ENCODE results near the gene NTM. TPM values are rescaled to one million over a fixed set of nuclear protein-coding genes. Genes with fewer than 3 reads are reported as not detected.

Gene NTM
- total RNA-seq, 1 donor from 2014 or later = 82.7 TPM

GRCh38 chr11:131993246-131993645 is 622.8 kb downstream of the NTM start:
- Mint-ChIP-seq H3K4me3 (ENCODE audit: unreplicated experiment) (no peak overlapping the region), H3K36me3 (ENCODE audit: unreplicated experiment) (peaks cover 12% of the 10 kb centered on the region), H3K9me3 (ENCODE audit: unreplicated experiment) (peaks cover 7% of the 10 kb centered on the region), H3K4me1 (ENCODE audit: unreplicated experiment) (no peaks in the 10 kb centered on the region), H3K27ac (ENCODE audit: unreplicated experiment) (no peak overlapping the region), H3K27me3 (ENCODE audit: unreplicated experiment) (no peaks in the 10 kb centered on the region)
- no peak for DNase-seq (ENCODE audit: extremely low spot score, unreplicated experiment)
- TF ChIP-seq CTCF (IDR thresholded peaks at IDR 0.05) = no peak

GRCh38 chr11:131998020-131998419 is 627.6 kb downstream of the NTM start:
- H3K36me3 Mint-ChIP-seq (ENCODE audit: unreplicated experiment) = peaks cover 12% of the 10 kb centered on the region
- H3K4me1 Mint-ChIP-seq (ENCODE audit: unreplicated experiment) = no peaks in the 10 kb centered on the region

GRCh38 chr11:131999084-131999483 is 628.7 kb downstream of the NTM start:
- Mint-ChIP-seq H3K27me3 (ENCODE audit: unreplicated experiment) (no peaks in the 10 kb centered on the region), H3K9me3 (ENCODE audit: unreplicated experiment) (peaks cover 7% of the 10 kb centered on the region), H3K4me1 (ENCODE audit: unreplicated experiment) (no peaks in the 10 kb centered on the region), H3K27ac (ENCODE audit: unreplicated experiment) (no peak overlapping the region), H3K4me3 (ENCODE audit: unreplicated experiment) (no peak overlapping the region), H3K36me3 (ENCODE audit: unreplicated experiment) (peaks cover 12% of the 10 kb centered on the region)
- no peak for DNase-seq (ENCODE audit: extremely low spot score, unreplicated experiment)
- no peak for TF ChIP-seq CTCF (IDR thresholded peaks at IDR 0.05)

More at GRCh38 chr11:131998020-131998419, 627.6 kb downstream of the NTM start:
- no peak for TF ChIP-seq CTCF (IDR thresholded peaks at IDR 0.05)
- no peak overlapping the region for H3K4me3 Mint-ChIP-seq (ENCODE audit: unreplicated experiment)
- H3K27ac Mint-ChIP-seq (ENCODE audit: unreplicated experiment) = no peak overlapping the region
- no peak for DNase-seq (ENCODE audit: extremely low spot score, unreplicated experiment)
- H3K27me3 Mint-ChIP-seq (ENCODE audit: unreplicated experiment) = no peaks in the 10 kb centered on the region
- H3K9me3 Mint-ChIP-seq (ENCODE audit: unreplicated experiment) = peaks cover 7% of the 10 kb centered on the region

- H3K27me3 Mint-ChIP-seq (ENCODE audit: unreplicated experiment) = no peaks in the 10 kb centered on the region
- no peak for TF ChIP-seq CTCF (IDR thresholded peaks at IDR 0.05)
- peaks cover 7% of the 10 kb centered on the region for H3K9me3 Mint-ChIP-seq (ENCODE audit: unreplicated experiment)
- peaks cover 12% of the 10 kb centered on the region for H3K36me3 Mint-ChIP-seq (ENCODE audit: unreplicated experiment)
- no peak for DNase-seq (ENCODE audit: extremely low spot score, unreplicated experiment)
- no peaks in the 10 kb centered on the region for H3K4me1 Mint-ChIP-seq (ENCODE audit: unreplicated experiment)
- no peak overlapping the region for H3K27ac Mint-ChIP-seq (ENCODE audit: unreplicated experiment)
- H3K4me3 Mint-ChIP-seq (ENCODE audit: unreplicated experiment) = no peak overlapping the region
These were observed 629.5 kb downstream of the NTM start for GRCh38 chr11:131999955-132000354.

GRCh38 chr11:132005887-132006286 is 635.5 kb downstream of the NTM start:
- H3K4me1 Mint-ChIP-seq (ENCODE audit: unreplicated experiment) = peaks cover 16% of the 10 kb centered on the region
- H3K27ac Mint-ChIP-seq (ENCODE audit: unreplicated experiment) = no peak overlapping the region
- no peak for TF ChIP-seq CTCF (IDR thresholded peaks at IDR 0.05)
- no peak for DNase-seq (ENCODE audit: extremely low spot score, unreplicated experiment)
- no peaks in the 10 kb centered on the region for H3K9me3 Mint-ChIP-seq (ENCODE audit: unreplicated experiment)
- no peaks in the 10 kb centered on the region for H3K36me3 Mint-ChIP-seq (ENCODE audit: unreplicated experiment)
- no peak overlapping the region for H3K4me3 Mint-ChIP-seq (ENCODE audit: unreplicated experiment)
- no peaks in the 10 kb centered on the region for H3K27me3 Mint-ChIP-seq (ENCODE audit: unreplicated experiment)

Data from osteocyte (in vitro differentiated cells).